GM12801 (cell line): ENCODE data around the gene ISG20.

Source experiments
- CTCF ChIP-seq: IDR thresholded peaks from one replicate; pipeline ENCODE4 v1.5.1; 2011; ENCODE audit warnings: control low read depth; ENCODE audit not compliant: insufficient read length; ENCODE audit errors: extremely low read depth

The ISG20 gene

GRCh38 chr15:88635318-88635717 lies 3.5 kb upstream of the ISG20 start:
- TF ChIP-seq CTCF, result no peak

GRCh38 chr15:88636050-88636449 lies 2.8 kb upstream of the ISG20 start:
- no peak for TF ChIP-seq CTCF

DNA sequence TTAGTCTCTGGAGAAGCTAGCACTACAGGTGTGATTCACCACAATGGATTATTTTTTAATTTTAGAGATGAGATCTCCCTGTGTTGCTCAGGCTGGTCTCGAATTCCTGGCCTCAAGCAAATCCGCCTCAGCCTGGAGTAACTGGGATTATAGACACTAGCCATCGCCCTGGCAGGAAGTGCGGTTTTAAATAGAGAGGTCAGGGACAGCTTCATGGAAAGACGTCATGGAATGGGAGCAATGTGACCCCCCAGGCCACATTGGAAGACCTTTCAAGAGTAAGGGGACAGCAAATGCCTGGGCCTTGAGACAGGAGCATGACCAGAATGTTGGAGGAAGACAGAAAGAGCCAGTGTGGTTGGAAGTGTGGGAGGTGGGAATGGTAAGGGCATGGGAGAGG lies 2.2 kb upstream of the ISG20 start:
- TF ChIP-seq CTCF, result no peak

DNA sequence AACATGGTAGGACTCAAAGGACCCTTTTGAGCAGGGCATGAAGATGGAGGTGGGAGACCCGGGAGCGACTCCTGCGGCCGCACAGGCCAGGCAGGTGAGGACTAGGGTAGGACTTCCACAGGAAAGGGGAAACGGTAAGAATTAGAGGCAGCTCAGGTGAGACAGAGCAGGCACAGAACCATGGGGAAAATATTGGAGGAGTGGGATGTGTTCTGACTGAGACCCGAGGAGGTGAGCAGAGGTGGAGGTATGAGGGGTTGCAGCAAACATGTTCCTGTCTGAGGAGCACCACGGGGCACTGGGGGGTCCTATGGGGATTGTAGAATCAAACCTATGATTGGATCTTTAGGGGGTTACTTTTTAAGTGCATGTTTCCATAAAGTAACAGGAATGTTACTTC lies 1.4 kb upstream of the ISG20 start:
- no peak for TF ChIP-seq CTCF

DNA sequence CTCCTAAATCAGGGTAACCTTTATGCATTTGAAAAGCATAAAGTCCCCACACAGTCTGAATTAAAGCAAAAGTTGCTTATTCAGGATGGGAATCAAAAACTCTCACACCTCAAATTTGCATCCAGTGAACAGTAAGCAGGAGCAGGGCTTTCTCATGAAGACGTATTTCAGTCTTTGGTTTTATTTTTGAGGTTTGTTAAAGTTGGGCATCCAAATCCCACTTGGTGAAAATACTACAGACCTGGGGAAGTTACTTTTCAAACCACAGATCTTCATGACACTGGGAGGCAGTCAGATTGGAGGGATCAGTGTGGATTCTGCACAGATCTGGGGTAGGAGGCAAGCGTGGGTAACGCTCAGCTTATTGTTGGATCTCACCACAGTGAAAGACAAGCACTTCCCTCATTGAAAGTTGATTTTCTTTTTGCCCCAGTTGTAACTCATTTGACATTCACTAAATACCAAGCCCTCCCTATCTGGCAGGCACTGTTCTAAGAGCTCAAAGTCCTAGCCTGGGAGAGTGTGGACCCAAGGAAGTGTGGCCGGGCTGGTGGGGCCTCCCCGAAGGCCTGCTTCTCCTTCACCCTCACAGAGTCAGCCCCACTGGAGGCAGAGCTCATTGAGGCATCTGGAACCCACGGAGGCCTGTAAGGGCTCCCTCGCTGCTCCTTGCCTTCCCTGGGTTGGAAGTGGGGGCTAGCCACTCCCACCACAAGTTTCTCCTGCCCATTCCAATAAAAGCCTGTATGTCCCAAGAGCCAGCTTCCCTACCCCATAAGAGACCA lies 783 bp upstream of the ISG20 start:
- TF ChIP-seq CTCF, result no peak

GRCh38 chr15:88641959-88642452 lies 3.2 kb downstream of the ISG20 start:
- TF ChIP-seq CTCF, result no peak

- no peak for TF ChIP-seq CTCF
Measured at GRCh38 chr15:88644741-88645140, 5.9 kb downstream of the ISG20 start.
